ENCODE measurements around the gene DOCK6. TPM values are rescaled to one million over a fixed set of nuclear protein-coding genes. Genes with fewer than 3 reads are reported as not detected.
A peak's percentile ranks its signal among the peaks of the same experiment; 100 is the strongest.

The DOCK6 gene
- total RNA-seq, 1 donor from 2014 or later, result 7.7 TPM

DNA sequence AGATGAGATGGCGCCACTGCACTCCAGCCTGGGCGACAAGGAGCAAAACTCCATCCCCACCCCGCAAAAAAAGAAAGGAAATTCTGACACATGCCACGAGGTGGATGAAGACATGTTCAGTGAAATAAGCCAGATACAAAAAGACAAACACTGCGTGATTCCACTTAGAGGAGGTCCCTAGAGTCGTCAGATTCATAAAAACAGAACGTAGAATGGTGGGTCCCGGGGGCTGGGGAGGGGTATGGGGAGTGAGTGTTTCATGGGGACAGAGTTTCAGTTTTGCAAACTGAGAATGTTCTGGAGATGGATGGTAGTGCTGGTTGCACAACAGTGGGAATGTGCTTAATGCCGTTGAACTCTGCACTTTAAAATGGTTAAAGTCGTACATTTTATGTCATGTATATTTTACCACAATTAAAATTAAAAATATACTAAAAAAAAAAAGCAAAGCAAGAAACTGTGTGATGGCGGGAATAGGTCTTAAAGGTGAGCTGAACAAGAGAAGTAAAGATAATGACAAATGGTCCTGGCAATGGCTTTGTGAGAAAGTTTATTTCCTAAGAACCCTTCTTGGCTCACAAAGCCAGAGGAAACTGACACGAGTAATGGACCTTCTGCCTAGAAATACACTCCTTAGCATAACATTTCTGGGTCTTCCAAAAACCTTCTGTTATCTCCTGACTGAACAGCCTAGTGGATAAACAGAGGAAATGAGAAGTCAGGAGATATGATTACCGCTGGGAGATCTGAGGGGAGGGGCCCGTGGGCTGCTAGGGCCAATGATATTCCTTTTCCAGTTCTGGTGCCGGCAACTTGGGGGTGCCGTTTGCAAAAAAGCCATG lies 102.5 kb downstream of the DOCK6 start:
- H3K9me3 Mint-ChIP-seq, result no peaks in the 10 kb centered on the region
- no peak overlapping the region for H3K27ac Mint-ChIP-seq
- no peaks in the 10 kb centered on the region for H3K36me3 Mint-ChIP-seq (ENCODE audit: low read depth)
- ChIA-PET POLR2A (no interaction called here), CTCF (no interaction called here)
- DNase-seq (no peak), ATAC-seq (ENCODE audit: low read depth) (no peak)
- H3K4me3 Mint-ChIP-seq, result no peak overlapping the region
- no peaks in the 10 kb centered on the region for H3K27me3 Mint-ChIP-seq
- TF ChIP-seq, protein P1, sequence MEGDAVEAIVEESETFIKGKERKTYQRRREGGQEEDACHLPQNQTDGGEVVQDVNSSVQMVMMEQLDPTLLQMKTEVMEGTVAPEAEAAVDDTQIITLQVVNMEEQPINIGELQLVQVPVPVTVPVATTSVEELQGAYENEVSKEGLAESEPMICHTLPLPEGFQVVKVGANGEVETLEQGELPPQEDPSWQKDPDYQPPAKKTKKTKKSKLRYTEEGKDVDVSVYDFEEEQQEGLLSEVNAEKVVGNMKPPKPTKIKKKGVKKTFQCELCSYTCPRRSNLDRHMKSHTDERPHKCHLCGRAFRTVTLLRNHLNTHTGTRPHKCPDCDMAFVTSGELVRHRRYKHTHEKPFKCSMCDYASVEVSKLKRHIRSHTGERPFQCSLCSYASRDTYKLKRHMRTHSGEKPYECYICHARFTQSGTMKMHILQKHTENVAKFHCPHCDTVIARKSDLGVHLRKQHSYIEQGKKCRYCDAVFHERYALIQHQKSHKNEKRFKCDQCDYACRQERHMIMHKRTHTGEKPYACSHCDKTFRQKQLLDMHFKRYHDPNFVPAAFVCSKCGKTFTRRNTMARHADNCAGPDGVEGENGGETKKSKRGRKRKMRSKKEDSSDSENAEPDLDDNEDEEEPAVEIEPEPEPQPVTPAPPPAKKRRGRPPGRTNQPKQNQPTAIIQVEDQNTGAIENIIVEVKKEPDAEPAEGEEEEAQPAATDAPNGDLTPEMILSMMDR (IDR thresholded peaks at IDR 0.05), result no peak
- peaks cover 5% of the 10 kb centered on the region for H3K4me1 Mint-ChIP-seq
- intact Hi-C loops (cut with micrococcal nuclease), result loop anchor here (5.0 kb wide), 1 partner anchor 37 kb away; the partner anchor contains the start of gene KANK2

DNA sequence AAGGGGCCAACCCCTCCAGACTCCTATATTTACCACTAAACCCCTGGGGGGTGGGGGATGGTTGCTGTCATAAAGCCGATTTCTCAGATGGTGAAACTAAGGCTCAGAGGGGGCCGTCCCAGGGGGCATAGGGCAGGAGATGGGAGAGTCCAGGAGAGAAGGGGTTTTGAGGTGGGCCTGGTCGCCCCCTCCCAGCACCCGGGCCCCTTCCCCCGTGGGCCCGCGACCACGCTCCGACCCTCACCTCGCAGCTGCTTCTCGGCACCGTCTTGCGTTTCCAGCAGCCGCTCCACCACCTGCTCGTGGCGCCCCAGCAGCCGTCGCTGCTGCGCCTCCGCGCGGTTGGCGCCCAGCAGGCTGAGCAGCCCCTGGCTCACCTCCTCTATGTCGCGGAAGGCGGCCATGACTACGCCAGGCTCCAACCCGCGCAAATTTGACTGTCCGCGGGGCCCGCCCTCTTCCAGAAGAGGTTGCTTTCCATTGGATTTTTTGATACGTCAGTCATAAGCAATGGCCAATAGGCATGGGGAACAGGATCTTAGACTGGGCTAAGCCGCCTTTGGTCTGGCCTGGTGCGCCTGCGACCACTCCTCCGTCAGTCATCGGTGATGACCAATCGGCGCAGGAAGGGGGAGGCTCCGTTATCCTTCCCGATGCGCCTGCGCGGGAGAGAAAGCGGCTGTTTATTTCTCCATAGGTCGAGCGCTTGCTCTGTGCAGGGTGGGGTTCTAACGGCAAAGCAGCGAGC lies 106.8 kb downstream of the DOCK6 start, which contains the start of gene SPC24:
SPC24 (minus strand) TSS at position 410 of the 748 bp plus-strand sequence; CDS start at position 404, 6 bp downstream.
- DNase-seq, result peak; percentile 78
- POLR2A ChIA-PET, result interaction anchor here (0.6 kb wide), 2 partner anchors 62 to 1443 kb away, joined by 3 to 4 read pairs; no protein-coding TSS in a partner anchor
- H3K4me3 Mint-ChIP-seq, result peak within 1 kb of the TSS; percentile 82
- peak within 1 kb of the TSS; percentile 73 for H3K27ac Mint-ChIP-seq
- TF ChIP-seq, protein P1 (IDR thresholded peaks at IDR 0.05), result no peak
- no peaks in the 10 kb centered on the region for H3K27me3 Mint-ChIP-seq
- H3K9me3 Mint-ChIP-seq, result no peaks in the 10 kb centered on the region
- CTCF ChIA-PET, result no interaction called here
- peaks cover 11% of the 10 kb centered on the region for H3K4me1 Mint-ChIP-seq
- intact Hi-C loops (cut with micrococcal nuclease), result loop anchor here (5.0 kb wide), 1 partner anchor 42 kb away; the partner anchor contains the start of gene KANK2
- peak; percentile 99 for ATAC-seq (ENCODE audit: low read depth)
- H3K36me3 Mint-ChIP-seq (ENCODE audit: low read depth), result no peaks in the 10 kb centered on the region

DNA sequence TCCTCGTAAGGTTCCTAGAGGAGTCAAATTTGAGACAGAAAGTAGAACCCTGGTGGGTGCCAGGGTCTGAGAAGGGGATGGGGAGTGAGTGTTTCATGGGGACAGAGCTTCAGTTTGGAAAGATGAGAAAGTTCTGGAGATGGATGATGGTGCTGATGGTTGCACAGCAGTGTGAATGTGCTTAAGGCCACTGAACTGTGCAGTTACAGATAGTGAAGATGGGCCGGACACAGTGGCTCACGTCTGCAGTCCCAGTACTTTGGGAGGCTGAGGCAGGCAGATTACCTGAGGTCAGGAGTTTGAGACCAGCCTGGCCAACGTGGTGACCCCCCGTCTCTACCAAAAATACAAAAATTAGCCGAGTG lies 107.7 kb downstream of the DOCK6 start:
- no peaks in the 10 kb centered on the region for H3K27me3 Mint-ChIP-seq

DNA sequence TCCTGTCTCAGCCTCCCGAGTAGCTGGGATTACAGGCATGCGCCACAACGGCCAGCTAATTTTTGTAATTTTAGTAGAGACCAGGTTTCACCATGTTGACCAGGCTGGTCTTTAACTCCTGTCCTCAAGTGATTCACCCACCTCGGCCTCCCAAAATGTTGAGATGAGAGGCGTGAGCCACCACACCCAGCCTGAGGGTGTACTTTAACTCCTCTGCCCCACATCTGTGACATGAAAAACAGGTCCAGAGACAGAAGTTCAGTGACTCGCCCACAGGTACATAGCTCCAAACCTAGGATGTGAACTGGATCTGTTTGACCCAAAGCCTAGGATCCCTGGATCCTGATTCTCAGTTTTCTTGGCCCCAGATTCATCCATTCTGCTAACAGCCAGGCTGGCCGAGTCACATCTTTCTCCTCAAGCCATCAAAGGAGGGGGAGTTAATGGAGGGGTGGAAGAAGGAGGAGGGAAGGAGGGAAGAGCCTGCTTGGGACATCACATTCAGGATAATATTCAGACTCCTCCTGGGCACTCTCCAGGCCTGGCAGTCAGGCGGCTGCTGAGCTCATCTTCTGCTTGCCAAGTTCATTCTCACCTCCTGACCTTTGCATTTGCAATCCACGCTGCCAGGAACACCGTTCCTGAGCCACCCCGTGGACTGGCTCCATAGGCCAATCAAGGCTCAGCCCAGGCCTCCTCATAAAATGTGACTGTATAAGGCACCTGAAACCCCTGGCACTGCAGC lies 109.8 kb downstream of the DOCK6 start:
- CTCF ChIA-PET, result no interaction called here
- no peaks in the 10 kb centered on the region for H3K9me3 Mint-ChIP-seq
- no peak overlapping the region for H3K27ac Mint-ChIP-seq
- TF ChIP-seq, protein P1 (IDR thresholded peaks at IDR 0.05), result no peak
- H3K36me3 Mint-ChIP-seq (ENCODE audit: low read depth), result no peaks in the 10 kb centered on the region
- H3K27me3 Mint-ChIP-seq, result no peaks in the 10 kb centered on the region
- intact Hi-C loops (cut with micrococcal nuclease), result no loop called here
- no peak for ATAC-seq (ENCODE audit: low read depth)
- H3K4me1 Mint-ChIP-seq, result peaks cover 11% of the 10 kb centered on the region
- no peak overlapping the region for H3K4me3 Mint-ChIP-seq
- POLR2A ChIA-PET, result interaction anchor here (0.6 kb wide), 1 partner anchor 27 kb away, joined by 6 read pairs; no protein-coding TSS in a partner anchor
- DNase-seq, result no peak

More for the DNA sequence above, 107.7 kb downstream of the DOCK6 start:
- Mint-ChIP-seq H3K4me1 (peaks cover 11% of the 10 kb centered on the region), H3K9me3 (no peaks in the 10 kb centered on the region), H3K27ac (no peak overlapping the region), H3K4me3 (peak overlapping the region; percentile 47), H3K36me3 (ENCODE audit: low read depth) (no peaks in the 10 kb centered on the region)
- intact Hi-C loops (cut with micrococcal nuclease), result loop anchor here (5.0 kb wide), 1 partner anchor 43 kb away; the partner anchor contains the start of gene KANK2
- ATAC-seq (ENCODE audit: low read depth), result no peak
- ChIA-PET CTCF (no interaction called here), POLR2A (no interaction called here)
- TF ChIP-seq, protein P1 (IDR thresholded peaks at IDR 0.05), result no peak
- DNase-seq, result no peak
